HG03469 (cell line): ENCODE results near the gene PIK3AP1.
"Not testable (repeated sequence)": the region's sequence is repeated elsewhere in the genome, so short reads cannot be mapped to it uniquely, and the experiment has no call there.

Experiments used
- ATAC-seq: cut with Tn5 transposase; IDR thresholded peaks from one replicate; pipeline ENCODE4 v1.9.1; 2021; ENCODE audit warnings: mild to moderate bottlenecking, moderate library complexity, moderate number of reproducible peaks; ENCODE audit not compliant: unreplicated experiment

Gene PIK3AP1

DNA sequence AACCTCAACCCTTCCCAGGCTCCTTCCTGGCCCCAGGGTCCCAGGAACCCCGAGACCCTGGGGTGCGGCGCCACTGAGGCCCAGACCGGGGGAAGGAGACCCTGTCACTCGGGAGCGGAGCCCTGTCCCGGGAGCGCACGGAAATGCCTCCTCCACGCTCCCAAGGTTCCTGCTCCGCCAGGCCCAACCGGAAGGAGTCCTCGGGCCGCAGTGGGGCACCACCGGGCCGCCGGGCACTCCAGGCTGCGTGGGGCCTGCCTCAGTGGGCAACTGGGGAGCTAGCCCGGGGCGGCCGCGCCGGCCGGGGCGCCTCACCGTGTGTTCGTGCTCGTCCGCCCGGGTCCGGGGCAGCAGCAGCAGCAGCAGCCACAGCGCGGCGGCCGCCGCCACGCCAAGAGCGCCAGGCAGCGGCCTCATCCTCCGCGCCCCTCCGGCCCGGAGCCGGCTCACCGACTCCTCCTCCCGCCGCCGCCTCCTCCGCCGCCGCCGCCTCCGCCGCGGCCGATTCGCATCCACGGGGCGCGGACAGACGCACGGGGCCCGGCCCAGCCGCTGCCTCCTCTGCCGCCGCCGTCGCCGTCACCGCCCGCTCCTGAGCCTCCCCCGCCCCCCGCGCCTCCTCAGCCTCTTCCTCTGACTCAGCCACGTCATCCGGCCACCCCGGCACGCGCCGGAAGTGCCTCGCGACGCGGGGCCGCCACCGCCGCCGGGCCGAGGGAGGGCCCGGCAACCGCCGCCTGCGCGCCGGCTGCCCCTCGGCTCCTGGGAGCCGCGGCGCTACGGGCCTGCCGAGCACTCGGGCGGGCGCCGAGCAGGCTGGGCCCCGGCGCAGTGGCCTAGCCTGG, 133.7 kb downstream of the PIK3AP1 start, which contains the start of gene TM9SF3:
Gene TM9SF3 (minus strand): TSS at position 594 of the 845 bp plus-strand sequence. CDS start 177 bp downstream, at position 417.
- ATAC-seq = no peak

DNA sequence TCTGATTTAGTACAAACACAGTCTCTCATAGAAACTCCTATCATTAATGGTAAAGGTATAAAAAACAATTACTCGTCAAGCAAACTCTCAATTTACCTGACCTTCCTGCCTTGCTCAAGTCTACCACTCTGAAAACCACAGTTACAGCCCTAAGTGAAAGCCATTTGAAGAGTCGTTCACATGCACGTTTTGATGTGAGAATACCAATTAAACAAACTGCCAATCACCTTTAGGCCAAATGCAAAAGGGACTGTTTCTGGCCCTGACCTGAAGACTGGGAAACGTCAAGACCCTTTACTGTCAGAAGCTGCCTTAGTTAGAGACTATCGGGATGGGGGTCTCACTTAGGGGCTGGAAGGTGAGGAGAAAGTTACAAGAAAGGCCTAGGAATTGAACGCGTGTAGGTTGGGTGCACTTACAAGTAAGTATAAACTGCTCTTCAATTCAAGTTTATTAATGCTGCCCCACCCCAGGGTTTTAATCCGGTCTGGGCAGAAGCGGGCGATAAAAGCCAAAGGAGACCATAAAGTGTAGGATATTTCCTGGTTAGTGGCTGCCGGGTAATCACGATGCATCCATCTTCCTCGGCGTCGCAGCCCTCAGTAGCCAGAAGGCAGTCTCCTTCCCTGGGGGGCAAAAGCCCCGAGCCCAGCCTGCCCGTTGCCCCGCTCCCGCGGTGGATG, 134.4 kb downstream of the PIK3AP1 start:
- no peak for ATAC-seq

GRCh38 chr10:96584474-96584873, 135.8 kb downstream of the PIK3AP1 start:
- ATAC-seq = no peak

GRCh38 chr10:96584035-96584434, 136.3 kb downstream of the PIK3AP1 start:
- ATAC-seq = no peak

DNA sequence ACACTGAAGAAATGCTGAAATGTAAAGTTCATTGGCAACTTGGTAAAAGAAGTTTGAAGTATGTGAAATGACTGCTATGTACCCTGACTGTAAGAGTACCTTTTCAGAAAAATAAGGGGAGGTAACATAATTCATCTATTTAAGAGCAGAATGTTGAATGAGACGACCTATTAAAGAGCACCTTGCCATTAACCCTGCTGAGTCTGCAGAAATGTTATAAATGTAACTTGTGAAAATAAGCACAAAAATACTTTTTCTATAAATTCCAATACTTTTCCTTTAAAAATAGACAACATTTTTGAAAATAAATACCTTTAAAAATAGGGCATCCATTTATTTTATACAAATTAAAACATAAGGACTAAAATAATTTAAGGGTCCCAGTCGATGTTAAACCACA, 141.2 kb downstream of the PIK3AP1 start:
- no peak for ATAC-seq

GRCh38 chr10:96578633-96579032, 141.7 kb downstream of the PIK3AP1 start:
- no peak for ATAC-seq

- ATAC-seq = no peak
Measured at GRCh38 chr10:96578022-96578421, 142.3 kb downstream of the PIK3AP1 start.

GRCh38 chr10:96577069-96577468, 143.2 kb downstream of the PIK3AP1 start:
- no peak for ATAC-seq

DNA sequence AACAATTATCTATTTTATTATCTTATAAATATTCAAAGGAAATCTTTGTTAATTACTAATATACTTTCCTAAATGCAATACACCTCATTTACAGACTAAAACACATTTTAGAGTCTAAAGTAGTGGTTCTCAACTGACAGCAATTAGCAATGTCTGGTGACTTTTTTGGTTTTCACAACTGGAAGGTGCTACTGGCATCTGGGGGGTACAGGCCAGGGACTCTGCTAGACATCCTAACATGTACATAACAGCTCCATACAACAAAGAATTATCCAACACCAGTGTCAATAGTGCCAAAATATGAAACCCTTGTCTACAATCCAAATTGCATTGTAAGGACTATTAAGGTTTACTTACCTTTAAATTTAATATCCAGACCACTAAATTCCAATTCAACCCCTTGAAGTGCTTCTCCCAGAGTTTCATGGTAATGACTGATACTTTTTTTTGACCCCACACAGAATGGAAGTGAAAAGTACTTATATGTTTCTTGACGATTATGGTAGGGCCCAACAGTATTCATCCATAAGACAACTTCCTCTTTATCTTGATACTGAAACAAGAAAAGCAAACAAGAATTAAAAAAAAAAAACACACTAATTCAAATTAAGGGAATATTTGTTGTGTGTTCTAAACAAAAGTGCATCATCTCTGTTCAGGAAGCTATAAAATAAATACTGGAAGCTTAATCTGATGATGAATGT, 143.9 kb downstream of the PIK3AP1 start:
- ATAC-seq = no peak

GRCh38 chr10:96574564-96574963, 145.8 kb downstream of the PIK3AP1 start:
- ATAC-seq = not testable (repeated sequence)

- no peak for ATAC-seq
Measured at GRCh38 chr10:96573036-96573435, 147.3 kb downstream of the PIK3AP1 start.

DNA sequence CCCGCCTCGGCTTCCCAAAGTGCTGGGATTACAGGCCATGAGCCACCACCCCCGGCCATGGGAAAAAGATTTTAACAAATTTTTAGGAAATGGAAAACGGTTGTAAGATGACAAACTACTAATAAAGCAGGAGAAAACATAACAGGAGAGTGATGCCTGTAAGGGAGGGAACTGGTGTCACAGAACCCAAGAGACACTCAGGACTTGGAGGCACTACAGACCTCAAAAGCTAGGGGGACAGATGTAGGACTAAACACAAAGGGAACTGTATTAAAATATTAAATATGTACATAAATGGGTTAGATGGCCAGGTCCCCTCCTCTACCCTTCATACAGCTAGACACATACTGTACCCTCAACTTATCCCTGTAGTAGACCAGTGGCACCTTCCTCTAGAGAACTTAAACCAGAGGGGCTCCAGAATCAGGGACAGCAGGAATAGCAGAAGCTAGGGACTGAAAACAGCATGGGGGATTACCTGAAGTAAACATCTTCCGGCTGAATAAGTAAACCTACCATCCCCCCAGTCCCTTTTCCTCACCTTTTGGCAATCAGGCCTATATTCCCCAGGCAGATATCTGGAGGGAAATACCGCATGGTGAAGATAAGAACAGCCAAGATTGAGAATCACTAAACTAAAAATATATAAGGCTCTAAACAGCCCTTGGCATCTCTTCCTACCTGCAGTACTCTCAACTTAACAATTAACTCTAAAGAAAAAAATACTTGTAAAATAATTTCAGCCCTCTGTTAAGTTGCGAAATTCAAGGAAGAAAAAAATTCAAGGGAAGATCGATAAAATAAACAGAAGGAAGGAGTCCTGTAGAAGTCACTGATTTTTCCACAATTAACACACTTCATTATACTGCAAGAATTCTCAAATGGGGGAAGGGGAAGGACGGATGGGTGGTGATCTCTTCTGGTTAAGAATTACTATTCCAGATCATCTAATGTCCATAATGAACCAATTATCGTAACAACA, 149.0 kb downstream of the PIK3AP1 start:
- no peak for ATAC-seq

GRCh38 chr10:96570511-96570910, 149.8 kb downstream of the PIK3AP1 start:
- no peak for ATAC-seq

GRCh38 chr10:96568402-96568801, 151.9 kb downstream of the PIK3AP1 start:
- no peak for ATAC-seq

DNA sequence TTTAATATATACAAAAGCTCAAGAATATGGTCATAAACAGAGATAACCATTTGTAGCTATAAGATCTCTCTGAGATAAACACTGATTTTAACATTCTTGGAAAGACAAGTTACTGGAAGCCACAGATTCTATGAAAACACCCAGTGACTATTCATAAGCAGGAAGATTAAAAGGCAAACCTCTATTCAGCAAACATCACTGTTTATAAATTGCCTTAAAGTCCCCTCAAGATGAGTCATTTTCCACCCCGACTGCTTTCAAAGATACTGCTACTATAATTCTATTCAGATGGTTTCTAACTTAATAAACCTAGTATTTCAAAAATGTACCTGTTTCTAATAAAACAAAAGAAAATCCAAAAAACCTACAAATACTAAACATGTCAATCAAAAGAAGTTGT, 154.5 kb downstream of the PIK3AP1 start:
- no peak for ATAC-seq

- no peak for ATAC-seq
Measured at GRCh38 chr10:96560966-96561887, 159.1 kb downstream of the PIK3AP1 start.

DNA sequence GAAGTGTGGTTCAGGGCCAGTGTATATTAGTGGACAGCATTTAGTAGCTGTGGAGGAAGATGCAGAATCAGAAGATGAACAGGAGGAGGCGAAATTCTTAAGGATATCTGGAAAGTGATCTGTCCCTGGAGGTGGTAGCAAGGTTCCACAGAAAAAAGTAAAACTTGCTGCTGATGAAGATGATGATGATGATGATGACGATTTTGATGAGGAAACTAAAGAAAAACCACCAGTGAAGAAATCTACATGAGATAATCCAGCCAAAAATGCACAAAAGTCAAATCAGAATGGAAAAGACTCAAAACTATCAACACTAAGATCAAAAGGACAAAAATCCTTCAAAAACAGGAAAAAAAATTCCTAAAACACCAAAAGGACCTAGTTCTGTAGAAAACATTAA, 159.8 kb downstream of the PIK3AP1 start:
- ATAC-seq = no peak

- ATAC-seq = no peak
Measured at GRCh38 chr10:96556003-96556402, 164.3 kb downstream of the PIK3AP1 start.

DNA sequence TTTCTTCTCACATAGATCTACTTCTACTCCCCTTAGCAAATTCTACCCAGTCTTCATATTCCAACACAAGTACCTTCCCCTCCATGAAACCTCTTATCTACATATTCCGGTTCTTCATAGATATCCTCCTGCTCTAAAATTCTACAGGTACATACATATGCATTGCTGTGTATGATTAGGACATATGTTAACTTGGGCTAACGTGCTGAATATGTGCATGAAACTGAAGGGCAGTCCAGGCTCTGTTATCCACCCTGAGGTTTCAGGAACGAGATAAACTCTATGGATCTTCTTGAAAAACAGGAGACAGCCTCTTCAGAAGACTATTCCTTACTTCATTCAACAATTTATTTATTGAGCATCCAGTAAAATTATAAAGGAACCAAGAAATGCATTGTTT, 165.0 kb downstream of the PIK3AP1 start:
- no peak for ATAC-seq
